Esophagus squamous epithelium (tissue), 4 donors: ENCODE data around the gene PCSK9.

Experiments used
- CTCF ChIP-seq, 6 experiments: fragments of 450-650 bp in 4 of 6; fragments of 200-600 bp in 2 of 6; sonication (generic) in 2 of 6; IDR thresholded peaks; one replicate each; pipeline ENCODE4 v1.5.1; 2016 to 2019; ENCODE audit warnings: antibody characterized with exemption in 6 of 6, mild to moderate bottlenecking in 4 of 6, moderate library complexity in 4 of 6
- POLR2A ChIP-seq, 4 donors: fragments of 450-650 bp; IDR thresholded peaks; one replicate each; pipeline ENCODE4 v1.6.1; 2017; ENCODE audit warnings: antibody characterized with exemption in 4 of 4, mild to moderate bottlenecking in 4 of 4, moderate library complexity in 3 of 4

GRCh38 chr1:54996359-54996868 is 42.9 kb upstream of the PCSK9 start:
- TF ChIP-seq CTCF (IDR thresholded peaks at IDR 0.05) (peak; percentile 79 to 89 (median 85)), POLR2A (IDR thresholded peaks at IDR 0.05) (no peak)
